Inflammatory macrophage (primary cell): ENCODE data around the gene PFKL.
A peak's percentile ranks its signal among the peaks of the same experiment; 100 is the strongest.

ENCODE experiments used
- DNase-seq, 2 donors: peaks; one replicate each; pipeline ENCODE4 v3.0.0-alpha.2; 2020 to 2022

PFKL gene

GRCh38 chr21:44365967-44366585 lies 66.2 kb downstream of the PFKL start:
- DNase-seq = no peak

- DNase-seq = no peak
These were observed 66.8 kb downstream of the PFKL start for GRCh38 chr21:44366586-44367211.

DNA sequence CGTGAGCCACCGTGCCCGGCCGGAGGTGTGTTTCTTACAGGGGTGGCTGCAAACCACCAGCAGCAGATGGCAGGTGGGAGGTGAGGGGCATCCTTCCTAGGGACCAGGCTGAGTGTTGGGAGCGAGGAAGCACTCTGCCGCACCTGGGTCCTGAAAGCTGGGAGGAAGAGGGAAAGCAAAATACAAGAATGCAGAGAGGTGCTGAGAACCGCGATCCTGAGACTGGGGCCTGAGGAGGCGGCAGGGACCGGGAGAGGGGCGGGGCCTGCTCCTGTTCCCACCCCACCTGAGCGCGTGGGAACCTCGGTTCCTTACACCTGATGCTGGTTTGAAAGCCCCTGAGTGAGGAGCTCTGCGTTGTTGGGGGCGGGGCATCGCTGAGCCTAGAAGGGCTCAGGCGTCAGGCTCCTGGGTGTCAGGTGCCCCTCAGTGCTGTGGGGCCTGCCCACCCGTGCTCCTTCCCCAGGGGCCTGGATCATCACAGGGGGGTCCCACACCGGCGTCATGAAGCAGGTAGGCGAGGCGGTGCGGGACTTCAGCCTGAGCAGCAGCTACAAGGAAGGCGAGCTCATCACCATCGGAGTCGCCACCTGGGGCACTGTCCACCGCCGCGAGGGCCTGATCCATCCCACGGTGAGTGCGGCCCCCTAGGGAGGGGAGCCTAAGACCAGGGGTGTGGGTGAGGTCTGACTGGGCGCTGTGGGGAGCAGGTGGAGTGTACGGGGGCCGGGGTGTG lies 69.0 kb downstream of the PFKL start:
- no peak for DNase-seq

DNA sequence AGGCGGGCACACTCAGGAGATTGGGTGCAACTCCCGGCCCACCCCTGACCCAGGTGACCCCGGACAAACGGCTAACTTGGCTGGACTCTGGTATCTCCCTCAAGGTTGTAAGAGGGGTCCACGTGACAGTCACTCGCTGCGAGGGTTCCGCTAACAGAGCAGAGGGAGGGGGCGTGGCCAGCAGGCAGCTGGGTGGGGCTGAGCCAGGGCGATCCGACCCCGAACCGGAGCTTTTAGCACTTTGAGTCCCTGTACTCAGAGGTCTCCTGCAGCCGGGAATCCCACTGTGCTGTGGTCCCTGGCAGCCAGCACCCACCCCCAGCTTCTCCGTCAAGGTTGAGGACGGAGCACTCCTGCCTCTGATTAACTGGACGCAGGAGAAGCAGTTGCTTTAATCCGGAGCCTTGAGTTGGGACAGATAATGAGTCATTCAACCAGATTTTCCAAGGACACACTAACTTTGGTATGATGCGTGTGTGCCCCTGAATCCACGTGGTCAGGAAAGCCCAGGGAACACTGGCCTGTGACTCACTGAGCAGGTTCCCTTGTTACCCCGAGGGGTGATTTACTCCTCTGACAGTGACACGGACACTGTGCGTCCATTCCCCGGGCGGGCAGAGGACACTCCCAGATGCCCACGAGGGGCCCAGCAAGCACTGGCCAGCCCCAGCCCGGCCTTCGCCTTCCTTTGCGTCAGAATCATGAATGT lies 70.3 kb downstream of the PFKL start:
- peak in 1 of 2 donors; percentile 36 for DNase-seq

GRCh38 chr21:44370786-44371410 lies 71.0 kb downstream of the PFKL start:
- DNase-seq = no peak

- DNase-seq = no peak
These were observed 71.7 kb downstream of the PFKL start for GRCh38 chr21:44371596-44371995.

GRCh38 chr21:44372616-44373015 lies 72.8 kb downstream of the PFKL start:
- DNase-seq = no peak

GRCh38 chr21:44374601-44375280 lies 74.9 kb downstream of the PFKL start:
- DNase-seq = no peak

DNA sequence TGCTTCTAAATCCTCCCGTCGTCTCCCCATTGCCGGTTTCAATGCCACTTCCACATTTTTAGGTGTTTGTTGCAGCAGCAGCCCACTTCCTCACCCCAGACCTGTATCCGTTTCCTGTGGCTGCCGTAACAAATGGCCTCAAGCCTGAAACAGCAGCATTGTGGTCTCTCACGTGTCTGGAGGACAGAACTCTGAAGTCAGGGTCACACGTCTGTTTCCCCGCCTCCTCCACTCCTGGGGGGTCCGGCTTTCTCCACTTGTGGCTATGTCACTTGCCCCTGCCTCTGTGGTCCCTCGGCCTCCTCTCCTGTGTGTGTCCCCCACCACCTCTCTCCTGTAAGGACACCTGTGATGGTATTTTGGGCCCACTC lies 75.4 kb downstream of the PFKL start:
- peak; percentile 84 to 88 for DNase-seq

- no peak for DNase-seq
These were observed 75.9 kb downstream of the PFKL start for GRCh38 chr21:44375761-44376241.

DNA sequence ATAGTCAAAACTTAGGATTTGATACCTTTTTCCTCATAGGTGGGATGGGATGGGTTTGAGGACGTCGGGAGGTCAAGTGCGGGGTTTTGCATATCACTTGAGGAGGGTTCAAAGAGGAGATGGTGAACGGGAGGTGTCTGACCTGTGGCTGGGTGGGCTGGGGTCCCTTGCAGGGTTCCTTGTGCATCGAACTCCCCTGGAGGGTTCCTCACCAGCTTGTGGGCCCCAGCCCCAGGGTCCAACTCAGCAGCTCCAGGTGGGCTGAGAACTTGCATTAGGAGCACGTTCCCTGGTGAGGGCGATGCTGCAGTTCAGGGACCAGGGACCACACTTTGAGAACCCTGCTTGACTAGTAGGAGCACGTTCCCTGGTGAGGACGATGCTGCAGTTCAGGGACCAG lies 76.8 kb downstream of the PFKL start:
- no peak for DNase-seq
